CD14-positive monocyte (primary cell): ENCODE data around the gene CDC25C. TPM values are rescaled to one million over a fixed set of nuclear protein-coding genes. Genes with fewer than 3 reads are reported as not detected.

Source experiments
- DNase-seq, 3 donors: peaks; one replicate each; pipeline ENCODE4 v3.0.0-alpha.2; 2011 to 2022
- H2AFZ ChIP-seq: 2 replicates; pipeline ENCODE4 v1.6.0; 2012; ENCODE audit warnings: mild to moderate bottlenecking, low read depth, low read length, inconsistent platforms; ENCODE audit not compliant: insufficient read depth, poor library complexity, severe bottlenecking
- H3K27ac ChIP-seq, 2 donors: 1 replicate in 1 of 2; 2 replicates in 1 of 2; pipeline ENCODE4 v1.5.1; 2012 to 2013; ENCODE audit warnings: low read length in 2 of 2, control low read depth in 1 of 2, inconsistent platforms in 1 of 2, low read depth in 1 of 2, mild to moderate bottlenecking in 1 of 2
- H3K27me3 ChIP-seq, 2 donors: one replicate each; pipeline versions ENCODE4 v1.6.0 to v1.6.1; 2011 to 2013; ENCODE audit warnings: low read length in 2 of 2; ENCODE audit not compliant: control insufficient read depth in 2 of 2, insufficient read depth in 2 of 2
- H3K36me3 ChIP-seq, 2 donors: replicated peaks in 1 of 2; 1 replicate in 1 of 2; 2 replicates in 1 of 2; pipeline versions ENCODE4 v1.5.1 to v1.6.1; 2012 to 2013; ENCODE audit warnings: low read length in 2 of 2, control low read depth in 1 of 2, inconsistent platforms in 1 of 2, mild to moderate bottlenecking in 1 of 2; ENCODE audit not compliant: insufficient read depth in 2 of 2, control insufficient read depth in 1 of 2
- H3K4me1 ChIP-seq, 2 donors: 1 replicate in 1 of 2; 2 replicates in 1 of 2; pipeline versions ENCODE4 v1.5.1 to v1.6.1; 2012 to 2013; ENCODE audit warnings: low read length in 2 of 2, control low read depth in 1 of 2, inconsistent platforms in 1 of 2, mild to moderate bottlenecking in 1 of 2, moderate library complexity in 1 of 2; ENCODE audit not compliant: insufficient read depth in 2 of 2, control insufficient read depth in 1 of 2
- H3K4me2 ChIP-seq: replicated peaks from 2 replicates; pipeline ENCODE3; 2012; ENCODE audit warnings: low read length, moderate library complexity, mild to moderate bottlenecking; ENCODE audit not compliant: poor library complexity, severe bottlenecking; ENCODE audit errors: extremely low read depth
- H3K4me3 ChIP-seq, 3 experiments: fragments of 200-600 bp in 1 of 3; sonication (generic) in 1 of 3; replicated peaks in 1 of 3; 1 replicate in 2 of 3; 2 replicates in 1 of 3; pipeline ENCODE4 v1.5.1; 2011 to 2013; ENCODE audit warnings: low read length in 3 of 3, mild to moderate bottlenecking in 3 of 3, control low read depth in 2 of 3, low read depth in 2 of 3, inconsistent platforms in 1 of 3, moderate library complexity in 1 of 3
- H3K79me2 ChIP-seq: 2 replicates; pipeline ENCODE4 v1.6.0; 2012; ENCODE audit warnings: mild to moderate bottlenecking, control low read depth, inconsistent platforms, low read length, moderate library complexity; ENCODE audit not compliant: insufficient read depth
- H3K9ac ChIP-seq: 2 replicates; pipeline ENCODE4 v1.6.0; 2017; ENCODE audit warnings: low read length, mild to moderate bottlenecking; ENCODE audit not compliant: insufficient read depth, poor library complexity, severe bottlenecking
- H3K9me3 ChIP-seq, 2 donors: replicated peaks in 1 of 2; 1 replicate in 1 of 2; 2 replicates in 1 of 2; pipeline versions ENCODE4 v1.5.1 to v1.6.1; 2012 to 2013; ENCODE audit warnings: low read length in 2 of 2, control low read depth in 1 of 2; ENCODE audit not compliant: control insufficient read depth in 1 of 2, insufficient read depth in 1 of 2
- H4K20me1 ChIP-seq: 2 replicates; pipeline ENCODE4 v1.6.0; 2012; ENCODE audit warnings: mild to moderate bottlenecking, low read length, control low read depth, moderate library complexity; ENCODE audit not compliant: insufficient read depth
- H3K27ac Mint-ChIP-seq, 7 donors: one replicate each; pipeline ENCODE4 v1.8.0; 2020; ENCODE audit warnings: mild to moderate bottlenecking in 7 of 7, mixed read lengths in 7 of 7, moderate library complexity in 6 of 7, inconsistent platforms in 2 of 7
- H3K27me3 Mint-ChIP-seq, 3 donors: one replicate each; pipeline ENCODE4 v1.8.0; 2021 to 2022; ENCODE audit warnings: low read depth in 3 of 3, mild to moderate bottlenecking in 3 of 3, mixed read lengths in 3 of 3, moderate library complexity in 3 of 3, inconsistent platforms in 1 of 3
- H3K36me3 Mint-ChIP-seq, 2 donors: one replicate each; pipeline ENCODE4 v1.8.0; 2020; ENCODE audit warnings: mixed read lengths in 2 of 2, inconsistent platforms in 1 of 2, mild to moderate bottlenecking in 1 of 2
- H3K4me1 Mint-ChIP-seq: one replicate; pipeline ENCODE4 v1.8.0; 2020; ENCODE audit warnings: mild to moderate bottlenecking, mixed read lengths
- H3K4me3 Mint-ChIP-seq, 2 donors: one replicate each; pipeline ENCODE4 v1.8.0; 2020; ENCODE audit warnings: mild to moderate bottlenecking in 2 of 2, mixed read lengths in 2 of 2, moderate library complexity in 1 of 2
- H3K9me3 Mint-ChIP-seq, 7 donors: one replicate each; pipeline ENCODE4 v1.8.0; 2020 to 2022; ENCODE audit warnings: mixed read lengths in 7 of 7, mild to moderate bottlenecking in 6 of 7, moderate library complexity in 6 of 7, inconsistent platforms in 2 of 7
- CTCF ChIP-seq: fragments of 200-600 bp; IDR thresholded peaks from one replicate; pipeline ENCODE4 v1.8.0; 2022; ENCODE audit warnings: antibody characterized with exemption, mild to moderate bottlenecking
- WGBS: methylation state at CpG from one replicate; pipeline ENCODE4 v1.1.5; 2013; ENCODE audit warnings: missing lambda C conversion rate; ENCODE audit not compliant: insufficient coverage; 5-methylcytosine and 5-hydroxymethylcytosine counted together
- intact Hi-C, 2 donors: fragments of 100-400 bp; cut with micrococcal nuclease; formaldehyde crosslinking; loops; one replicate each; pipeline versions ENCODE4 v1.15.0 to v1.15.1; 2023
- polyA minus RNA-seq: library from RNA; depleted of rRNA, polyadenylated mRNA; stranded (reverse); fragments of >200 nt; gene quantifications from 2 replicates; pipeline ENCODE4 v1.2.3, GENCODE V29; 2012
- polyA plus RNA-seq, 3 donors: library from polyadenylated mRNA; depleted of rRNA in 1 of 3; unstranded in 2 of 3; stranded (reverse) in 1 of 3; fragments of 300-500 nt in 2 of 3; fragments of >200 nt in 1 of 3; fragmentation: Illumina TruSeq in 2 of 3; gene quantifications; 1 replicate in 2 of 3; 2 replicates in 1 of 3; pipeline ENCODE4 v1.2.3, GENCODE V29; 2012 to 2021
- total RNA-seq, 12 experiments: library from RNA in 1 of 12; stranded (reverse) in 1 of 12; fragments of 120-200 nt in 1 of 12; gene quantifications; one replicate each; pipeline ENCODE4 v1.2.4 and lab custom pipeline; 2013 to 2026; ENCODE audit warnings: mixed read lengths in 6 of 12, inconsistent platforms in 1 of 12

CDC25C gene
- total RNA-seq (2013): 0.15 TPM
- polyA plus RNA-seq (not detected), polyA minus RNA-seq (0.14 and 0.32 TPM in 2 replicates), total RNA-seq (lab: John Stamatoyannopoulos, UW) (0.25 to 2.9 (median 0.54) reads per million in 11 experiments)

DNA sequence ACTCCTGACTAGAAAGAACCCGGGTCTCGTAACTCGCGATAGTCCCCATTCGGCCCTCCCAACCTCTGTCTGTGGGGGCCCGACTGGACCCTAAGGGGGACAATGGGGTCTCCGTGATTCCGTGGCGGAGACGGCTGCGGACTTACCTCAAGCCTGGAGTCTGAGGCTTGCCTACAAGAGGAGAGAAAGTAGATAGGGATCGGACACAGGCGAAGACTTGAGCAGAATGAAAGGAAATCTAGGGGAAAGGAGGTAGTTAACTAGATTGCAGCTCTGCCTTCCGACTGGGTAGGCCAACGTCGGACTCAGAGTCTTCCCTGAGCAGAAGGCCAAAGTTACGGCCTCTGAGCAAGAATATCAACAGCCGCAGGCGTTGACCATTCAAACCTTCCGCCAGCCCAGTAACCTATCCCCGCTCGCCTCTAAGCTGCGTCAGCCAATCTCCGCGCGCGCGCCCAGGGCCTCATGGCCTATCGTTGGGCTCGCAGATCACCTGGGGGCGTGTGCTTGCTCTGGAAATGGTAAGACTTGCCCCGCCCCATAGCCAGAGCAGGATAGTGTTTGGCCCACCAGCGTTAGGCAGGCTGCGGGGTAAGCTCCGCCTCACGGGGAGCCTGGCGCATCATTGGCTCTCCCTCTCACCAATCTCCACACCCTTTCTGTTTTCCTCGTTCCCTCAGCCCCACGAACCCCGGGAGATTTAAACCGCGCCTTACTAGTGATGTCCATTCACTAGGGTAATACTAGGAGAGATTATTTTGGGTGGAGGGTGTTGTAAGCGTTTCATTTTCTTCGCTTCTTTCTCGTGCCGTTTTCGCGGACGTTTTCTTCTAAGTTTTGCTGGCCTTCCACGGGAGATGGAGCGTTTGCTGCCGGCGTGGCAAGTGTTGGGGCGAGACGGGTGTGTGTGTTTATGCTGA lies at the start of gene CDC25C:
Gene CDC25C (minus strand): TSS at position 356 of the 920 bp plus-strand sequence. CDS start 624 bp downstream, outside the sequence.
- intact Hi-C loops: loop anchor here (10.0 kb wide), 2 partner anchors 117 to 297 kb away; partner anchors contain the start of genes CDC23 (in 1 of the 2) and FAM13B (in 1 of the 2)
- under 1% methylated on average over 39 of the region's 55 CpGs for WGBS
- no peaks in the 10 kb centered on the region for H3K9me3 Mint-ChIP-seq
- H3K27ac Mint-ChIP-seq: peak within 1 kb of the TSS; percentile 5 to 85 (median 30)
- Histone ChIP-seq H3K4me2 (peak within 1 kb of the TSS; percentile 99), H2AFZ (peak within 1 kb of the TSS; percentile 88), H3K79me2 (peaks cover 17% of the 10 kb centered on the region), H3K36me3 (peaks cover 0 to 11% of the 10 kb centered on the region in 2 donors), H3K4me1 (peaks cover 18 to 27% of the 10 kb centered on the region in 2 donors), H3K4me3 (peak within 1 kb of the TSS; percentile 63 to 90 (median 81)), H3K27me3 (no peaks in the 10 kb centered on the region), H3K9ac (peak within 1 kb of the TSS; percentile 29), H3K27ac (peak within 1 kb of the TSS; percentile 16 to 26), H4K20me1 (no peaks in the 10 kb centered on the region), H3K9me3 (no peaks in the 10 kb centered on the region)
- H3K36me3 Mint-ChIP-seq: peaks cover 0 to 7% of the 10 kb centered on the region in 2 donors
- H3K27me3 Mint-ChIP-seq: peaks cover 0 to 2% (median 0%) of the 10 kb centered on the region in 3 donors
- H3K4me1 Mint-ChIP-seq: peaks cover 18% of the 10 kb centered on the region
- H3K4me3 Mint-ChIP-seq: peak within 1 kb of the TSS; percentile 85 to 93
- DNase-seq: peak; percentile 97 to 98 (median 97)
- no peak for TF ChIP-seq CTCF

DNA sequence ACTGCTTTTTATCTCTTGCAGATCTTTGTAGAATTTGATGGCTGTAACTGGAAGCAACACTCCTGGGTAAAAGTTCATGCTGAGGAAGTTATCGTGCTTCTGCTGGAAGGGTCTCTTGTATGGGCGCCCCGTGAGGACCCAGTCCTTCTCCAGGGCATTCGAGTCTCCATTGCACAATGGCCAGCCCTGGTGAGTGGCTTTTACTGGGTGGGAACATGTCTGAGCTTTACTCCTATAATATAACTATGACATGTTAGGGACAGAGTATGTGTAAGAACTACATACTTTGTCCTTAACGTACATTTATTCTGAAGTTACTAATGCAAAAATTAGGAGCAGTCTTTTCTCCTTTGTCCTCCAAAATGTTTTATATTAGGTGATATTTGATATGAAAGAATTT lies 41.0 kb upstream of the CDC25C start:
- TF ChIP-seq CTCF: no peak

More for the DNA sequence above, 41.0 kb upstream of the CDC25C start:
- 14% methylated on average over 1 of the region's 5 CpGs for WGBS
- Histone ChIP-seq H3K9me3 (no peaks in the 10 kb centered on the region), H3K27ac (peak overlapping the region in 1 of 2 donors; percentile 69), H3K36me3 (peaks cover 37 to 52% of the 10 kb centered on the region in 2 donors), H4K20me1 (peaks cover 14% of the 10 kb centered on the region), H3K79me2 (peaks cover 71% of the 10 kb centered on the region), H3K27me3 (no peaks in the 10 kb centered on the region), H3K4me3 (no peak overlapping the region), H3K9ac (no peak overlapping the region), H3K4me2 (peak overlapping the region; percentile 21), H3K4me1 (peaks cover 37 to 50% of the 10 kb centered on the region in 2 donors), H2AFZ (no peak overlapping the region)
- intact Hi-C loops: loop anchor here in 1 of 2 donors (5.0 kb wide), 1 partner anchor 35 kb away; the partner anchor contains the start of gene FAM53C
- DNase-seq: no peak
- H3K27me3 Mint-ChIP-seq: no peaks in the 10 kb centered on the region
- peaks cover 0 to 3% (median 0%) of the 10 kb centered on the region in 7 donors for H3K9me3 Mint-ChIP-seq
- H3K4me3 Mint-ChIP-seq: no peak overlapping the region
- H3K27ac Mint-ChIP-seq: peak overlapping the region in 6 of 7 donors; percentile 3 to 84 (median 63)
- H3K4me1 Mint-ChIP-seq: peaks cover 42% of the 10 kb centered on the region
- peaks cover 44 to 54% of the 10 kb centered on the region in 2 donors for H3K36me3 Mint-ChIP-seq
